ENCODE measurements around the gene PRXL2A. TPM values are rescaled to one million over a fixed set of nuclear protein-coding genes. Genes with fewer than 3 reads are reported as not detected.
A peak's percentile ranks its signal among the peaks of the same experiment; 100 is the strongest.

Gene PRXL2A
- total RNA-seq, 4 donors from 2014 or later = 68.0 to 185 (median 103) TPM

DNA sequence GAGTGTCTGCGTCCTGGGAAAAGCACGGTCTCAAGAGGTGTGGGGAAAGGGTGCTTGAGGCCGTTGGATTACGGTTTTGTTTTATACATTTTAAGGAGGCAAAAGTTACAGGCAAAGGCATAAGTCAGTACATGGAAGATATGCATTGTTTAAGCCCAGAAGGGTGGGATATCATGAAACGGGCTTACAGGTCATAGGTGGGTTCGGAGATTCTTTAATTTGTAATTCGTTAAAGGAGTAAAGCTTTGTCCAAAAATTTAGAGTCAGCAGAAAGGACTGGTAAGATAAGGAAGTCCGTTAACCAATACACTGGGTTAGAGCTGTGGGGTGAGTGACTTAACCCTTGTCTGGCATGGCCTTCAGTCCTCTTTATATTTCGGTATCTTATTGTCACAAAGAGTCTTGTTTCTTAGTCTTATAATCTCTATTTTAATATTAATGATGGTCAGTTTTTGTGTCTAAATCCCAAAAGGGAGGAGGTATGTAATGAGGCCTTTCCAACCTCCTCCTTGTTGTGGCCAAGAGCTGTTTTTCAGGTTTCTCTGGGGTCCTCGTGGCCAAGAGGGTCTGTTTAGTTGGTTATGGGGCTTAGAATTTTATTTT, 58.5 kb downstream of the PRXL2A start:
- 66 to 68% methylated on average over 10 of the region's 10 CpGs for WGBS, 2 donors
- no peak overlapping the region for H3K4me3 ChIP-seq
- H3K9me3 ChIP-seq = no peaks in the 10 kb centered on the region
- H3K27ac ChIP-seq = peak overlapping the region; percentile 92 to 100 (median 98)
- H3K36me3 ChIP-seq = peaks cover 3 to 33% (median 5%) of the 10 kb centered on the region in 3 donors
- no peak for DNase-seq
- H3K27me3 ChIP-seq = no peaks in the 10 kb centered on the region
- TF ChIP-seq, protein P1, sequence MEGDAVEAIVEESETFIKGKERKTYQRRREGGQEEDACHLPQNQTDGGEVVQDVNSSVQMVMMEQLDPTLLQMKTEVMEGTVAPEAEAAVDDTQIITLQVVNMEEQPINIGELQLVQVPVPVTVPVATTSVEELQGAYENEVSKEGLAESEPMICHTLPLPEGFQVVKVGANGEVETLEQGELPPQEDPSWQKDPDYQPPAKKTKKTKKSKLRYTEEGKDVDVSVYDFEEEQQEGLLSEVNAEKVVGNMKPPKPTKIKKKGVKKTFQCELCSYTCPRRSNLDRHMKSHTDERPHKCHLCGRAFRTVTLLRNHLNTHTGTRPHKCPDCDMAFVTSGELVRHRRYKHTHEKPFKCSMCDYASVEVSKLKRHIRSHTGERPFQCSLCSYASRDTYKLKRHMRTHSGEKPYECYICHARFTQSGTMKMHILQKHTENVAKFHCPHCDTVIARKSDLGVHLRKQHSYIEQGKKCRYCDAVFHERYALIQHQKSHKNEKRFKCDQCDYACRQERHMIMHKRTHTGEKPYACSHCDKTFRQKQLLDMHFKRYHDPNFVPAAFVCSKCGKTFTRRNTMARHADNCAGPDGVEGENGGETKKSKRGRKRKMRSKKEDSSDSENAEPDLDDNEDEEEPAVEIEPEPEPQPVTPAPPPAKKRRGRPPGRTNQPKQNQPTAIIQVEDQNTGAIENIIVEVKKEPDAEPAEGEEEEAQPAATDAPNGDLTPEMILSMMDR (IDR thresholded peaks at IDR 0.05) = no peak
- no peak for TF ChIP-seq POLR2A (IDR thresholded peaks at IDR 0.05)
- intact Hi-C loops (cut with DNase I) = no loop called here
- H3K4me1 ChIP-seq = peaks cover 97 to 100% (median 100%) of the 10 kb centered on the region in 3 donors

DNA sequence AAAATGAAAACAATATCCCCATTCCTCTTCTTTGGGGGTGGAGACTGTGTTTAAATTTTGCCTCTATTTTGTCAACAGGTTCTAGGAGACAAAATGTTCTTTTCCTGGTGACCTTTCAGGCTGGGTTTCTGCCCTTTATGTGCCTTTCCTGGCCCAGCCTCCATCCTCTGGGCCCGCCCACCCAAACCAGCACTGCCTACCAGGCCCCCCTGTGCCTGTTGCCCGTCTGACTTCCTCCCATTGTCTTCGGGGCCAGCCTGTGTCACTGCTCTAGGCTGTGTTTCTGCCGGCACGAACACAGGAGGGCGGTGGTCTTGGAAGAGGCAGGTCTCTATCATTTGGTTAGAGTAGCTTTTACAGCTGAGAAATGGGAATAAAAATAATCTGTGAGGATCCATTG, 59.7 kb downstream of the PRXL2A start:
- Histone ChIP-seq H3K4me1 (peaks cover 97 to 100% (median 100%) of the 10 kb centered on the region in 3 donors), H3K36me3 (peaks cover 3 to 37% (median 5%) of the 10 kb centered on the region in 3 donors), H3K27me3 (no peaks in the 10 kb centered on the region), H3K4me3 (peak overlapping the region in 3 of 4 donors; percentile 23 to 44 (median 32)), H3K9me3 (no peaks in the 10 kb centered on the region), H3K27ac (peak overlapping the region; percentile 92 to 100 (median 98))
- TF ChIP-seq, protein P1 (IDR thresholded peaks at IDR 0.05) = no peak
- TF ChIP-seq POLR2A (IDR thresholded peaks at IDR 0.05) = peak in 1 of 4 donors; percentile 58
- intact Hi-C loops (cut with DNase I) = no loop called here
- no peak for DNase-seq
- 33 to 36% methylated on average over 6 of the region's 6 CpGs for WGBS, 2 donors

DNA sequence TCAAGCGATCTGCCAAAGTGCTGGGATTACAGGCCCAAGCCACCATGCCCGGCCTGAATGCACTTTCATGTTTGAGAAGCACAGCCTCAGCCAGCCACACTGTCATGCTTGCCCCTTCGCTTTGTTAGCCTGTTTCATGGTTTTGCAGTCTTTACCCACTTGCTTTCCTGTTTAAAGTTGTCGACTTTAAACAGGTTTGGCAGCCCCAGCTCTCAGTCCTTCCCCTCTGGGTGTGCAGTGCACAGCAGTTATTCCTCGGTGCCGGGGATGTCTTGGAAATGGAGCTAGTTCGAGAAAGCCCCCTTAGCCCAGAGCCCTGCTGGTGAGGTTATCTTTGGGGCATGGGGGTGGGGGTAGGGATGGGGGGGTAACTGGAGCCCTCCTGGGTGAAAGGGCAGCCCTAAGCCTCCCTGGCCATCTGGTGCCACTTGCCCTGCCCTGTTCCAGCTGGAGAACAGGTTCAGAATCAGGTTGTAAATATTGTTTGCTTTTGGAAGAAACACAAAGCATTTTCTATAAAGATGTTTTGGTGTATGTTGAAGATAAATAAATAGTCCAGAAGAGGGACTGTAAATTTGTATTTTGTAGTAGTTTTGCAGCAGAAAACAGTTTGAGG, 60.6 kb downstream of the PRXL2A start:
- TF ChIP-seq, protein P1 (IDR thresholded peaks at IDR 0.05) = no peak
- TF ChIP-seq POLR2A (IDR thresholded peaks at IDR 0.05) = no peak
- 15 to 49% methylated on average over 5 of the region's 7 CpGs for WGBS, 2 donors
- no peak for DNase-seq
- H3K4me1 ChIP-seq = peaks cover 97 to 100% (median 100%) of the 10 kb centered on the region in 3 donors
- H3K36me3 ChIP-seq = peaks cover 3 to 46% (median 5%) of the 10 kb centered on the region in 3 donors
- H3K27me3 ChIP-seq = no peaks in the 10 kb centered on the region
- H3K27ac ChIP-seq = peak overlapping the region; percentile 92 to 100 (median 98)
- no peaks in the 10 kb centered on the region for H3K9me3 ChIP-seq
- intact Hi-C loops (cut with DNase I) = no loop called here
- peak overlapping the region in 3 of 4 donors; percentile 23 to 44 (median 32) for H3K4me3 ChIP-seq

DNA sequence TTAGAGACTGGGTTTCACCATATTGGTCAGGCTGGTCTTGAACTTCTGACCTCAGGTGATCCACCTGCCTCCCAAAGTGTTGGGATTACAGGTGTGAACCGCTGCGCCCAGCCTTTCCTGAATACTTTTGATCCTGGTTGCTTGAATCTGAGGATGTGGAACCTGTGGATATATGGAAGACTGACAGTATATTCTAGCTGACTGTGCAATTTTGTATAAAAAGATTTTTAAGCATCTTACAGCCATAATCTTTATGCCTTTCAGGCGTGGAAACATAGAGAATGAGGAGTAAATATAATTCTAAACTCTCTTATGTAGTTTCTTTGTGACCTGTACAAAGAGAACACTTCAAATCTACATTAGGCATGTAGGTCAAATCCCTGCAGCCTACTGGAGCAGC, 61.9 kb downstream of the PRXL2A start:
- intact Hi-C loops (cut with DNase I) = no loop called here
- TF ChIP-seq POLR2A (IDR thresholded peaks at IDR 0.05) = no peak
- TF ChIP-seq, protein P1 (IDR thresholded peaks at IDR 0.05) = no peak
- H3K4me1 ChIP-seq = peaks cover 97 to 100% (median 100%) of the 10 kb centered on the region in 3 donors
- no peaks in the 10 kb centered on the region for H3K9me3 ChIP-seq
- DNase-seq = no peak
- no peaks in the 10 kb centered on the region for H3K27me3 ChIP-seq
- no peak overlapping the region for H3K4me3 ChIP-seq
- H3K27ac ChIP-seq = peak overlapping the region; percentile 86 to 100 (median 98)
- 81% methylated on average over 3 of the region's 3 CpGs for WGBS, 2 donors
- peaks cover 3 to 48% (median 5%) of the 10 kb centered on the region in 3 donors for H3K36me3 ChIP-seq

DNA sequence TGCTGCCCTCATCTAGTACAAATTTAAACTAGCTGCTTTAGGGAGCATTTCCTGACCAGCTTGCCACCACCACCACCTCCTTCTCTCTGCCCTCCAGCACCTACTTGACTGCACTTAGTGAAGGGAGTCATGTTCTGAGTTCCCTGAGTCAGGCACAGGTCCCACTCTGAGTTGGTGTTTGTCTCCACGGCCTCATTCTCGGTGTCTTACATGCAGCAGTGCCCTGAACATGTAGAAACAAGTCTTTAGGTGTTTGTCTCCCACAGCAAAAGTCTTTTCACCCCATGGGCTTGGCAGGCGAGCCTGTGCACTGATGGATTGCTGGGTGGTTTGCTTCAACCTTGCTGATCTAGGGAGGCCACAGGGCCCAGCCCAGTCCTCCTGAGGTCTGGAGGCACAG, 62.6 kb downstream of the PRXL2A start:
- TF ChIP-seq, protein P1 (IDR thresholded peaks at IDR 0.05) = no peak
- no peak for TF ChIP-seq POLR2A (IDR thresholded peaks at IDR 0.05)
- intact Hi-C loops (cut with DNase I) = no loop called here
- H3K4me3 ChIP-seq = no peak overlapping the region
- DNase-seq = no peak
- H3K36me3 ChIP-seq = peaks cover 3 to 55% (median 5%) of the 10 kb centered on the region in 3 donors
- 20 to 73% methylated on average over 2 of the region's 3 CpGs for WGBS, 2 donors
- H3K27ac ChIP-seq = peak overlapping the region; percentile 86 to 100 (median 98)
- H3K27me3 ChIP-seq = no peaks in the 10 kb centered on the region
- H3K4me1 ChIP-seq = peaks cover 96 to 100% (median 99%) of the 10 kb centered on the region in 3 donors
- no peaks in the 10 kb centered on the region for H3K9me3 ChIP-seq

All from esophagus squamous epithelium (tissue), 5 donors.